ENCODE data around the gene PVALB.
"Not testable (repeated sequence)": the region's sequence is repeated elsewhere in the genome, so short reads cannot be mapped to it uniquely, and the experiment has no call there.

The PVALB gene

DNA sequence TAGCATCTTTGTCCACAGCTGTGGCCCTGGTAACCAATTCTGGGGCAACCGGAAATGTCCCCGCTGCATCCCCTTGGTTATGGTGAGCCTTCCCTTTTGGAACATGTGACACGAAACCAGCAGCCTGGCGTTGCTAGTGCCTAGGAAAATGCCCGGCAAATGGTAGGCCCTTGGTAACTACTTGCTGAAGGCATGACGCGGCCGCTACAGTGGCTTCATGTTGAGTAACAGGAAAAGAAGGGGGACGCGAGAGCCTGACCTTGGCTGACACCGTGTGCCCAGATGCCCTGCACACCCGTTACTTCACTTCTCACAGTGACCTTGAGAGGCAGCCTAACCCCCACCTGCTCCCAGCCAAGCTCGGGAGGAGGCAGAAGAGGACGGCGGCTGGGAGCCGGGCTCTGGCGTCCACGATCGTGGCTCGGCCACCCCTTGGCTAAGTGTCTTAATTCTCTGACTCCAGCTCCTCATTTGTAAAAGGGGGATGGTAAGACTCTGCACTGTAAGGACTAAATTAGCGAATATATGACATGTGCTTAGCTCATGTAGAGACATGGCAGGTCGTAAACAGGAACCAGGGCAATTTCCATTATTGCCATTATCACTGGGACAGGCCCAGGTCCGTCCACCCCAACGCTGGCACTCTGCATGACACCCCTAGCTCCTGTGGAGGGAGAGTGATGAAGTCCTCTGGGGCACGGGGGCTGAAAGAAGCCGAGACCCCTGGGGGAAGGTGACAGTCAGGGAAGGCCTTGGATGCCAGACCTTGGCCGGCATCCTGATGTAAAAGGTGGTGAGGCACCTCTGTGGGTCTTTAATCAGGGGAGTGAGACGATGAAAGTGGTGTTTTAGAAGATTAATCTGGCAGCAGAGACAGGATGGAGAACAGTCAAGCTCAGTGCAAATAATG lies 59.8 kb downstream of the PVALB start:
- DNase-seq (ENCODE audit: low spot score): no peak

DNA sequence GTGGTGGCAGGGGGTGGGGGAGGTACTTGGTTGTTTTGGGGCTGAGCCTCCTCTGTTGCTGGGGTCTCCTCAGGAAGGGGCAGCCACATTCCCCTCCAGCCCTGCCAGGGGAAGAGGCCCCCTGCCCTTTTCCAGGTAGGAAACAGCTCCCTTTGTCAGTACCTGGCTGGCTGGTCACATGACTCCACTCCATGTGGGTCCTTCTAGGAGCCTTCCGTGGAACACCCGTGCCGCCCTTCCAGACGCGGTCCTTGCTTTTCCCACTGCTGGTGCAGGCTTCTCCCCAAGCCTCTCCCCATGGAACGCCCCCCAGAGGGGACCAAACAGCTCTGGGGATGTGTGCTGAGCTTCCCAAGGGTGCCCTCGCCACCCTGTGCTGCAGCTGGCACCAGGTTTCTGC lies 60.8 kb downstream of the PVALB start:
- DNase-seq (ENCODE audit: low spot score): no peak

DNA sequence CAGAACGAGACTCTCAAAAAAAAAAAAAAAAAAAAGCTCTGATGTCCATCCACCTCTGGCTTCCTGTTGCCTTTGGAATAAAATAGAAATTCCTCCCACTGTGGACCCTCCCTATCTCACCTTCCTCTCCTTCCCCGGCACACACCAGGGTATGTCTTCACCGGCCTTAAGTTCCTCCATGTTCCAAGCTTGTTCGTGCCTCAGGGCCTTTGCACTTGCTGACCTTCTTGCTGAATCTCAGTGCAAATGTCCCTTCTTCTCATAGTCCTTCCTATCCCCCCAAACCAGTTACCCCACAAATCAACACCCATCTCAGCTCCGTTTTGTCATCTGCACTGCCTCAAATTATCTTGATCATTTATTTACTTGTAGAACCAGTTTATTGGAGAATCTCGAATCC lies 61.5 kb downstream of the PVALB start:
- no peak for DNase-seq (ENCODE audit: low spot score)

DNA sequence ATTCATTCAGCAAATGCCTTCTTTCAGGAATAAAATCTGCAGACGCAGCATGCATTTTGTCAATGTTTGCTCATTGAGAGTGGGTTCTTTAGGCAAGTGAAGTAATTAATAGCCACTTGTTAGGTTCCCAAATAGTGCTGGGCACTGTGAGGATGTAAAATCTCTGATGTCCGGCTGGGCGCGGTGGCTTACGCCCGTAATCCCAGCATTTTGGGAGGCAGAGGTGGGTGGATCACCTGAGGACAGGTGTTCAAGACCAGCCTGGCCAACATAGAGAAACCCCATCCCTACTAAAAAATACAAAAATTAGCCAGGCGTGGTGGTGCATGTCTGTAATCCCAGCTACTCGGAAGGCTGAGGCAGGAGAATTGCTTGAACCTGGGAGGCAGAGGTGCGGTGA lies 62.0 kb downstream of the PVALB start:
- not testable (repeated sequence) for DNase-seq (ENCODE audit: low spot score)

DNA sequence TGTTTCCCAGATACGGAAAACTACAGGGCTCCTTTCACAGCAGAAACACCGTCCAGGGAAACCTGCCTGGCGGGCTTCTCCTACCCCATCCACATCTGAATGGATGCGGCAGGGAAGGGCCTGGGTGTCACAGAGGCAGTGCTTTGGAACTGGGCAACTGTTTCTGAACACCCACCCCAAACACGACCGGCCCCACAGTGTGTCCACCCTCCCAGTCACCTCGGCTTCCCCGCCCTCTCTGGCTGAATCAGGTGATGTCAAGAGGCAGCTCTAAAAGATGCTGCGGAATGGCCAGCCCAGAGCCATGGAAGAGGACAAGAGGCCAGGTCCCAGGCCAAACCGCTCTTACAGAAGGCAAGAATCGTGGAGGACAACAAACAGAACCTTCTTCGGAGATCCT lies 62.9 kb downstream of the PVALB start:
- no peak for DNase-seq (ENCODE audit: low spot score)

DNA sequence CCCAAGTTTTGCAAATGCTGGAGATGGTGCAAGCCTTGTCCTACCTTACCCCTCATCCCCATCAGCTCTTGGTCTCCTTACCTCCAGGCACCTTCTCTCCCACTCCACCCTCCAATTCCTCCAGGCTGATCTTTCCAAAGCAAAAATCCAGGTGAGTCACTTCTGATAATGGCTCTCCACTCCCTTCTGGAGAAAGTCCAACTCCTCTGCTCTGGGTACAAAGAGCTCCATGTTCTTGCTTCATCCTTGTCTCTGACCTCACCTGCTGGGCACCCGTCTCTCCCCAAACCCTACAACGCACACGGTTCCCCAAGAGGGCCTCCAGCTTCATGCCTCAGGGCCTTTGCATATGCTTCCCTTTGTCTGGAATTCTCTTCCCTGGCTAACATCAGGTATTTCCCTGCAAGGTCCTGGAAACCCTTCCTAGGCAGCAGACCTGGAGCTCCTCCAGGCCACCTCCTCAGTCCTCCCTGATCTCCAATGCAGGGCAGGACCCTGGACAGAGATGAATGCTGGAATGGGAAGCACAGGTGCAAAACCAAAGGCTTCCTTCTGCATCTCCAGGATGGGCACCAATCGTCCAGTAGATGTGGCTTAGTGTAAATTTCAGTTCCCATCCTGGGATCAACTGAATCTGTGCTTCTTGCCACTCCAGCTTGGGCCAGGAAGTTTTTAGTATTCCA lies 63.6 kb downstream of the PVALB start:
- no peak for DNase-seq (ENCODE audit: low spot score)
